Colonic mucosa (tissue), 4 donors: ENCODE results near the gene QDPR. TPM values are rescaled to one million over a fixed set of nuclear protein-coding genes. Genes with fewer than 3 reads are reported as not detected.

ENCODE experiments used
- DNase-seq: peaks from one replicate; pipeline ENCODE4 v3.0.0-alpha.2; 2020
- H3K27ac ChIP-seq: fragments of 200-600 bp; one replicate; pipeline ENCODE4 v1.8.0; 2021
- H3K27me3 ChIP-seq: fragments of 200-600 bp; one replicate; pipeline ENCODE4 v1.8.0; 2021
- H3K36me3 ChIP-seq: fragments of 200-600 bp; one replicate; pipeline ENCODE4 v1.8.0; 2021
- H3K4me1 ChIP-seq: fragments of 200-600 bp; one replicate; pipeline ENCODE4 v1.8.0; 2021; ENCODE audit warnings: mild to moderate bottlenecking
- H3K4me3 ChIP-seq: fragments of 200-600 bp; one replicate; pipeline ENCODE4 v1.8.0; 2021
- H3K9ac ChIP-seq, 2 donors: one replicate each; pipeline ENCODE4 v1.7.0; 2013; ENCODE audit warnings: control low read depth in 2 of 2, low read depth in 2 of 2, low read length in 2 of 2
- H3K9me3 ChIP-seq: fragments of 200-600 bp; one replicate; pipeline ENCODE4 v1.8.0; 2021
- CTCF ChIP-seq: fragments of 200-600 bp; IDR thresholded peaks from one replicate; pipeline ENCODE4 v1.8.0; 2022; ENCODE audit warnings: antibody characterized with exemption, mild to moderate bottlenecking
- intact Hi-C: fragments of 100-400 bp; cut with DNase I; formaldehyde crosslinking; loops from one replicate; pipeline ENCODE4 v1.14.1; 2022
- total RNA-seq, 2 donors: library from RNA; stranded (reverse); fragmentation: NEBNext Ultra II Directional in 1 of 2; extraction: Animal tissue kit (Norgen Biotek cat#: 25700) in 1 of 2; gene quantifications; one replicate each; pipeline ENCODE4 v1.2.1, GENCODE V29; 2021
- donor health status: healthy.
- donor health status: DM: no; HTN: no; CAD: no.
- donor health status: DM: no; HTN: no; CAD: no.

QDPR gene
- total RNA-seq, 2 donors from 2014 or later = 27.2 to 27.3 TPM

DNA sequence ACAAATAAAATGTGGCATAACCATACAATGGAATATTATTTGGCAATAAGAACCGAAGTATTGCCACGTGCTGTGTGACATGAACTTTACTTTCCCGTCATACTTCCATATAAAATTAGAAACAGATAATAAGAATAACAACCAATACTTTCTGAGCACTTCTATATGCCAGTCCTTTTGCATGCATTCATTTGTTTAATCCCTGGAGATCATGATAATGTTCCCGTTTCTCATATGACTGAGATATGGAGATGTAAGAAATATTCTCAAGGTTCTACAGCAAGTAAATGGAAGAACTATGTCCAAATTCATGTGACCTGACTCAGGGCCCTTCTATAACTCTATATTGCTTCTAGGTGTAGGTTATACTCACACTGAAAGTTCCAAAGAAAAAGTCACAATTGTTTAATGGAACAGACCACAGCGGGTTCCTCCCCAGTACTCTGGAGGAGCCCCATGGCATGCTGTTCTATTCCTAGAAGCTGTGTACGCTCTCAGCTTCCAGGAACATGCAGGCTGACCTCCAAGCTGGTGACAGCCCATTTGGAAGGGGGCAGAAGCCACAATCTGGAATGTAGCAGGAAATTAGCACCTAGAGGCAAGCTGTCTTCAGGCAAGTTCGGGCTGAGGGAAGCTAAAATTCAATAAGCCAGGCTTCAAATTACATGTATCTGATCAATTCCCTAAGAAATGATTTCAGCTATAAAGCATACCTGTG is 31.5 kb downstream of the QDPR start:
- Histone ChIP-seq H3K27me3 (no peaks in the 10 kb centered on the region), H3K9me3 (no peaks in the 10 kb centered on the region), H3K9ac (no peak overlapping the region), H3K27ac (no peak overlapping the region), H3K36me3 (no peaks in the 10 kb centered on the region), H3K4me1 (no peaks in the 10 kb centered on the region), H3K4me3 (no peak overlapping the region)
- intact Hi-C loops = no loop called here
- DNase-seq = no peak
- TF ChIP-seq CTCF = no peak

GRCh38 chr4:17477774-17478472 is 34.0 kb downstream of the QDPR start:
- H3K27ac ChIP-seq = no peak overlapping the region
- no peak overlapping the region for H3K9ac ChIP-seq
- intact Hi-C loops = no loop called here
- H3K4me1 ChIP-seq = no peaks in the 10 kb centered on the region
- no peaks in the 10 kb centered on the region for H3K9me3 ChIP-seq
- H3K36me3 ChIP-seq = no peaks in the 10 kb centered on the region
- no peak for DNase-seq
- no peaks in the 10 kb centered on the region for H3K27me3 ChIP-seq
- TF ChIP-seq CTCF = no peak
- H3K4me3 ChIP-seq = no peak overlapping the region

DNA sequence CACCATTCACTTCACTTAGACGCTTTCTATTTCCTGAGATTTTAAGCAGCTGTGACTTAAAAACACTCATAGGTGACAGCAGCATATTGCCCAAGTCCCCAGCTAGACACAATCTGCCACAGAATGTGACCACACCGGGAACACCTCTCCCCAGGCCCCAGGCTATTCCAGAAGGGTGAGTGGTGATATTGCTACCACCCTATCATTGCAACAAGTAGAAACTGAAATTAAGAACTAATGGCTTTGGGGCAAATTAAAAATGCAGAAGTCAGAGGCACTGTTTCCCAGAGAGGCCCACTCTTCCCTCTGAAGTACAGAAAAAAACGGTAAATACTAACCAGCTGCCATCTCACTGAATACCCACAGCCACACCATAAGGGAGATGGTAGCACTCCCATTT is 35.0 kb downstream of the QDPR start:
- Histone ChIP-seq H3K4me1 (no peaks in the 10 kb centered on the region), H3K36me3 (no peaks in the 10 kb centered on the region), H3K9ac (no peak overlapping the region), H3K4me3 (no peak overlapping the region), H3K9me3 (no peaks in the 10 kb centered on the region), H3K27ac (no peak overlapping the region), H3K27me3 (no peaks in the 10 kb centered on the region)
- DNase-seq = no peak
- intact Hi-C loops = no loop called here
- TF ChIP-seq CTCF = no peak

- Histone ChIP-seq H3K4me1 (no peaks in the 10 kb centered on the region), H3K9ac (no peak overlapping the region), H3K4me3 (no peak overlapping the region), H3K27ac (no peak overlapping the region), H3K36me3 (no peaks in the 10 kb centered on the region), H3K9me3 (no peaks in the 10 kb centered on the region), H3K27me3 (no peaks in the 10 kb centered on the region)
- DNase-seq = no peak
- intact Hi-C loops = no loop called here
- TF ChIP-seq CTCF = no peak
Measured at GRCh38 chr4:17475481-17475880, 36.4 kb downstream of the QDPR start.

GRCh38 chr4:17469931-17470674 is 41.8 kb downstream of the QDPR start:
- no peak for TF ChIP-seq CTCF
- Histone ChIP-seq H3K9ac (no peak overlapping the region), H3K4me3 (no peak overlapping the region), H3K36me3 (no peaks in the 10 kb centered on the region), H3K9me3 (no peaks in the 10 kb centered on the region), H3K27me3 (no peaks in the 10 kb centered on the region), H3K27ac (no peak overlapping the region), H3K4me1 (no peaks in the 10 kb centered on the region)
- no peak for DNase-seq
- intact Hi-C loops = loop anchor here (5.0 kb wide), 1 partner anchor 1183 kb away; no protein-coding TSS in a partner anchor
